Stimulated activated CD4-positive, alpha-beta T cell treated with anti-CD3 and anti-CD28 coated beads, Interleukin-2, amount 100 ng/mL, for 24 hours (primary cell): Measurements from ENCODE around the gene SLC16A10.
"Not testable (repeated sequence)": the region's sequence is repeated elsewhere in the genome, so short reads cannot be mapped to it uniquely, and the experiment has no call there.

Source experiments
- DNase-seq, 2 donors: peaks; one replicate each; pipeline ENCODE4 v3.0.0-alpha.2; 2020

Gene SLC16A10

GRCh38 chr6:111221804-111222203 is 134.5 kb downstream of the SLC16A10 start:
- DNase-seq, result no peak

- DNase-seq, result no peak
Observed at GRCh38 chr6:111222341-111222740, 135.0 kb downstream of the SLC16A10 start.

GRCh38 chr6:111228094-111228493 is 140.8 kb downstream of the SLC16A10 start:
- DNase-seq, result no peak

- DNase-seq, result no peak
Observed at GRCh38 chr6:111230351-111231089, 143.2 kb downstream of the SLC16A10 start.

- no peak for DNase-seq
Observed at GRCh38 chr6:111231090-111231459, 143.8 kb downstream of the SLC16A10 start.

- no peak for DNase-seq
Observed at GRCh38 chr6:111237852-111238251, 150.5 kb downstream of the SLC16A10 start.

- no peak for DNase-seq
Observed at GRCh38 chr6:111238464-111239119, 151.3 kb downstream of the SLC16A10 start.

- DNase-seq, result no peak
Observed at GRCh38 chr6:111239461-111239860, 152.2 kb downstream of the SLC16A10 start.

GRCh38 chr6:111242452-111242851 is 155.1 kb downstream of the SLC16A10 start:
- no peak for DNase-seq

GRCh38 chr6:111243095-111243494 is 155.8 kb downstream of the SLC16A10 start:
- no peak for DNase-seq

GRCh38 chr6:111248789-111249188 is 161.5 kb downstream of the SLC16A10 start:
- no peak for DNase-seq

GRCh38 chr6:111250791-111251354 is 163.6 kb downstream of the SLC16A10 start:
- no peak for DNase-seq

GRCh38 chr6:111252726-111253125 is 165.4 kb downstream of the SLC16A10 start:
- DNase-seq, result no peak

- DNase-seq, result no peak
Observed at GRCh38 chr6:111254004-111254778, 166.9 kb downstream of the SLC16A10 start.

- DNase-seq, result no peak
Observed at GRCh38 chr6:111254779-111255166, 167.5 kb downstream of the SLC16A10 start.

GRCh38 chr6:111255838-111256237 is 168.5 kb downstream of the SLC16A10 start:
- not testable (repeated sequence) for DNase-seq

GRCh38 chr6:111256646-111257045 is 169.3 kb downstream of the SLC16A10 start:
- DNase-seq, result no peak

GRCh38 chr6:111258010-111258409 is 170.7 kb downstream of the SLC16A10 start:
- no peak for DNase-seq

- no peak for DNase-seq
Observed at GRCh38 chr6:111258615-111259088, 171.3 kb downstream of the SLC16A10 start.

GRCh38 chr6:111259089-111259831 is 172.0 kb downstream of the SLC16A10 start:
- peak; percentile 98 to 99 for DNase-seq

- DNase-seq, result no peak
Observed at GRCh38 chr6:111260570-111261298, 173.4 kb downstream of the SLC16A10 start.

GRCh38 chr6:111263837-111264236 is 176.5 kb downstream of the SLC16A10 start:
- DNase-seq, result no peak
